Gastroesophageal sphincter (tissue), 3 donors: ENCODE results near the gene ABHD4.

Source experiments
- EP300 ChIP-seq: sonication (generic); formaldehyde crosslinking; IDR thresholded peaks from one replicate; pipeline ENCODE4 v1.6.1; 2017; ENCODE audit warnings: antibody characterized with exemption, mild to moderate bottlenecking
- POLR2A ChIP-seq, 2 donors: fragments of 450-650 bp; IDR thresholded peaks; one replicate each; pipeline ENCODE4 v1.6.1; 2017; ENCODE audit warnings: antibody characterized with exemption in 2 of 2, mild to moderate bottlenecking in 2 of 2, moderate library complexity in 1 of 2
- POLR2AphosphoS5 ChIP-seq: sonication (generic); formaldehyde crosslinking; IDR thresholded peaks from one replicate; pipeline ENCODE4 v1.6.1; 2017; ENCODE audit warnings: antibody characterized with exemption
- TF ChIP-seq, protein P1 (sequence below), 4 experiments: fragments of 200-600 bp in 2 of 4; fragments of 450-650 bp in 2 of 4; sonication (generic) in 1 of 4; IDR thresholded peaks; one replicate each; pipeline ENCODE4 v1.5.1; 2017 to 2019; ENCODE audit warnings: antibody characterized with exemption in 4 of 4, mild to moderate bottlenecking in 2 of 4, moderate library complexity in 2 of 4

DNA sequence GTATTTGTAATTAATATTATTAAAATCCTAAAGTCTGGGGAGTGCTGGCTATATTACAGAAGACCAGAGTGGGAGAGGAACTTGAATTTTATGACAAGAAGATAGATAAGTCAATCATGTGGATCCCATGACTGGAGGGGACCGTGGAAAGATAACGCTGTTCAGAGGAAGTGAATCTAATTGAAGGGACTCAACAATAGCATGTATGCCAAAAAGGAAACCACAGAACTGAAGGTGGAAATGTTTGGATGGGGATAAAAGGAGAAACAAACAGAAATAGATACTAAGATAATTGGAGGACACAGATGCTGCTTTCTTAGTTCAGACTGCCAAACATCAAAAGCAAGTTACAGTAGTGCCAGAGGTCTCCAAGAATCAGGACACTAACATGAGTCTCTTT is 24.9 kb downstream of the ABHD4 start:
- TF ChIP-seq, protein P1, sequence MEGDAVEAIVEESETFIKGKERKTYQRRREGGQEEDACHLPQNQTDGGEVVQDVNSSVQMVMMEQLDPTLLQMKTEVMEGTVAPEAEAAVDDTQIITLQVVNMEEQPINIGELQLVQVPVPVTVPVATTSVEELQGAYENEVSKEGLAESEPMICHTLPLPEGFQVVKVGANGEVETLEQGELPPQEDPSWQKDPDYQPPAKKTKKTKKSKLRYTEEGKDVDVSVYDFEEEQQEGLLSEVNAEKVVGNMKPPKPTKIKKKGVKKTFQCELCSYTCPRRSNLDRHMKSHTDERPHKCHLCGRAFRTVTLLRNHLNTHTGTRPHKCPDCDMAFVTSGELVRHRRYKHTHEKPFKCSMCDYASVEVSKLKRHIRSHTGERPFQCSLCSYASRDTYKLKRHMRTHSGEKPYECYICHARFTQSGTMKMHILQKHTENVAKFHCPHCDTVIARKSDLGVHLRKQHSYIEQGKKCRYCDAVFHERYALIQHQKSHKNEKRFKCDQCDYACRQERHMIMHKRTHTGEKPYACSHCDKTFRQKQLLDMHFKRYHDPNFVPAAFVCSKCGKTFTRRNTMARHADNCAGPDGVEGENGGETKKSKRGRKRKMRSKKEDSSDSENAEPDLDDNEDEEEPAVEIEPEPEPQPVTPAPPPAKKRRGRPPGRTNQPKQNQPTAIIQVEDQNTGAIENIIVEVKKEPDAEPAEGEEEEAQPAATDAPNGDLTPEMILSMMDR (IDR thresholded peaks at IDR 0.05), result no peak
- TF ChIP-seq POLR2AphosphoS5 (no peak), POLR2A (IDR thresholded peaks at IDR 0.05) (no peak), EP300 (no peak)
